Measurements from ENCODE around the gene BCAS1. TPM values are rescaled to one million over a fixed set of nuclear protein-coding genes. Genes with fewer than 3 reads are reported as not detected.

BCAS1 gene
- total and polyA plus RNA-seq, 2 donors (not counting 3 experiments of a cell fraction or from before 2014, with no cell fraction given), result not detected

DNA sequence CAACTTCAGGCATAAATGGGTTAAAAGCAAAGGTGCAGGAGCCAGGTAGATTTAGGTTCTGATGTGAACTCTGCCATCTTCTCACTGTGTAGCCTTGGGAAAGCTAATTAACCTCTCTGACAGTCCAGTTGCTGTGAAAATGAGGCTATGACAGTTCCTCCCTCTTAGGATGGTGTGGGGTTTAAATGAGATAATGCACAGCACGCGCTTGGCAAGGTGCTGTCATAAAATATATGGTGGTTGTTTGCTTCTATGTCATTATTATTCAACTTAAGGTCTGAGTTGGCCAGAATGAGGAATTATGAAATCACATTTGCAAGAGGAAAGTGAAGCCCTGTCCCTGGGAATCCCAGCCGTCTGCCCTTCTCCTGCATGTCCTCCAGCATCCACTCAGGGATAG lies 15.5 kb upstream of the BCAS1 start:
- Histone ChIP-seq H2AFZ (ENCODE audit: low read depth, low read length) (no peak overlapping the region), H3K4me1 (ENCODE audit: control insufficient read depth, extremely low read depth, insufficient read depth, low read length) (no peaks in the 10 kb centered on the region), H3K4me2 (ENCODE audit: insufficient read depth, low read length) (no peak overlapping the region), H3K9me3 (replicated peaks; ENCODE audit: control insufficient read depth, insufficient read depth, low read length) (no peaks in the 10 kb centered on the region), H3K9me1 (replicated peaks; ENCODE audit: control insufficient read depth, extremely low read depth, insufficient read depth, low read length) (no peaks in the 10 kb centered on the region), H3K27ac (ENCODE audit: insufficient read depth, low read depth, low read length) (no peak overlapping the region), H3K4me3 (replicated peaks in 1 of 3; ENCODE audit: insufficient read depth in 1 of 3, low read depth in 1 of 3, low read length in 3 of 3) (no peak overlapping the region), H4K20me1 (replicated peaks; ENCODE audit: control insufficient read depth, extremely low read depth, insufficient read depth, low read length) (no peaks in the 10 kb centered on the region), H3K79me2 (ENCODE audit: control insufficient read depth, insufficient read depth, low read length) (no peaks in the 10 kb centered on the region), H3K36me3 (ENCODE audit: control insufficient read depth in 2 of 2, extremely low read depth in 1 of 2, insufficient read depth in 2 of 2, low read length in 2 of 2) (no peaks in the 10 kb centered on the region), H3K27me3 (ENCODE audit: control insufficient read depth in 2 of 2, insufficient read depth in 2 of 2, low read length in 2 of 2) (no peaks in the 10 kb centered on the region), H3K9ac (replicated peaks; ENCODE audit: extremely low read depth, insufficient read depth, low read length) (no peak overlapping the region)
- dilution Hi-C loops (cut with MboI; ENCODE audit: extremely low pct_ligation_motif_present, low sequenced_read_pairs) (no loop called here), intact Hi-C loops (cut with micrococcal nuclease) (no loop called here)
- CTCF ChIA-PET, result no interaction called here
- BruUV-seq (replicated peaks), result no TSS peak
- TF ChIP-seq, protein P1, sequence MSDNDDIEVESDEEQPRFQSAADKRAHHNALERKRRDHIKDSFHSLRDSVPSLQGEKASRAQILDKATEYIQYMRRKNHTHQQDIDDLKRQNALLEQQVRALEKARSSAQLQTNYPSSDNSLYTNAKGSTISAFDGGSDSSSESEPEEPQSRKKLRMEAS (IDR thresholded peaks at IDR 0.05; ENCODE audit: insufficient read depth, insufficient read length), result no peak
- TF ChIP-seq POLR2AphosphoS5 (IDR thresholded peaks at IDR 0.05; ENCODE audit: insufficient read depth, low read depth, low read length), result no peak
- TF ChIP-seq, protein P2, sequence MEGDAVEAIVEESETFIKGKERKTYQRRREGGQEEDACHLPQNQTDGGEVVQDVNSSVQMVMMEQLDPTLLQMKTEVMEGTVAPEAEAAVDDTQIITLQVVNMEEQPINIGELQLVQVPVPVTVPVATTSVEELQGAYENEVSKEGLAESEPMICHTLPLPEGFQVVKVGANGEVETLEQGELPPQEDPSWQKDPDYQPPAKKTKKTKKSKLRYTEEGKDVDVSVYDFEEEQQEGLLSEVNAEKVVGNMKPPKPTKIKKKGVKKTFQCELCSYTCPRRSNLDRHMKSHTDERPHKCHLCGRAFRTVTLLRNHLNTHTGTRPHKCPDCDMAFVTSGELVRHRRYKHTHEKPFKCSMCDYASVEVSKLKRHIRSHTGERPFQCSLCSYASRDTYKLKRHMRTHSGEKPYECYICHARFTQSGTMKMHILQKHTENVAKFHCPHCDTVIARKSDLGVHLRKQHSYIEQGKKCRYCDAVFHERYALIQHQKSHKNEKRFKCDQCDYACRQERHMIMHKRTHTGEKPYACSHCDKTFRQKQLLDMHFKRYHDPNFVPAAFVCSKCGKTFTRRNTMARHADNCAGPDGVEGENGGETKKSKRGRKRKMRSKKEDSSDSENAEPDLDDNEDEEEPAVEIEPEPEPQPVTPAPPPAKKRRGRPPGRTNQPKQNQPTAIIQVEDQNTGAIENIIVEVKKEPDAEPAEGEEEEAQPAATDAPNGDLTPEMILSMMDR (IDR thresholded peaks at IDR 0.05; ENCODE audit: extremely low read depth in 1 of 2, insufficient read depth in 1 of 2, low read depth in 1 of 2, low read length in 2 of 2), result no peak
- FAIRE-seq (no peak), DNase-seq (ENCODE audit: low read depth, low spot score) (no peak)
- POLR2A ChIA-PET, result no interaction called here

DNA sequence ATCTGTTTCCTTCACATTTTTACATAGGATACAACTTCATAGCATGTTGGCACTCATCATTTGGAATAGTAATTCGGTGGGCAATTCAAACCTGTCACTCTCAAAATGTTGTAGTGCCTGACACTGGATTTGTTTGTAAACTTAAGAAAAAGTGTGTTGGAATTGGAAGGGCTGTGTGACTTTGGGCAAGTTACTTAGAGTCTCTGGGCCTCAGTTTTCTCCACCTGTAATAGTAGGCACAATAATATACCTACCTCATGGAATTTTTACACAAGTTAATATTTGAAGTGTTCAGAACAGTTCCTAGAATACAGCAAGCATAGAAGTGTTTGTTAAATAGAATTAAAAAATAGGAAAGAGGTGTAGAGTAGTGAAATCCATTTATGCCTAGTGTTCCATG lies 15.0 kb upstream of the BCAS1 start:
- Histone ChIP-seq H3K9me1 (replicated peaks; ENCODE audit: control insufficient read depth, extremely low read depth, insufficient read depth, low read length) (no peaks in the 10 kb centered on the region), H3K27ac (ENCODE audit: insufficient read depth, low read depth, low read length) (no peak overlapping the region), H3K79me2 (ENCODE audit: control insufficient read depth, insufficient read depth, low read length) (no peaks in the 10 kb centered on the region), H3K4me1 (ENCODE audit: control insufficient read depth, extremely low read depth, insufficient read depth, low read length) (no peaks in the 10 kb centered on the region), H2AFZ (ENCODE audit: low read depth, low read length) (no peak overlapping the region), H4K20me1 (replicated peaks; ENCODE audit: control insufficient read depth, extremely low read depth, insufficient read depth, low read length) (no peaks in the 10 kb centered on the region), H3K4me3 (replicated peaks in 1 of 3; ENCODE audit: insufficient read depth in 1 of 3, low read depth in 1 of 3, low read length in 3 of 3) (no peak overlapping the region), H3K9ac (replicated peaks; ENCODE audit: extremely low read depth, insufficient read depth, low read length) (no peak overlapping the region), H3K36me3 (ENCODE audit: control insufficient read depth in 2 of 2, extremely low read depth in 1 of 2, insufficient read depth in 2 of 2, low read length in 2 of 2) (no peaks in the 10 kb centered on the region), H3K4me2 (ENCODE audit: insufficient read depth, low read length) (no peak overlapping the region), H3K9me3 (replicated peaks; ENCODE audit: control insufficient read depth, insufficient read depth, low read length) (no peaks in the 10 kb centered on the region), H3K27me3 (ENCODE audit: control insufficient read depth in 2 of 2, insufficient read depth in 2 of 2, low read length in 2 of 2) (no peaks in the 10 kb centered on the region)
- ChIA-PET CTCF (interaction anchor here (1.0 kb wide), 1 partner anchor 18 kb away, joined by 5 read pairs; no protein-coding TSS in a partner anchor), POLR2A (no interaction called here)
- intact Hi-C loops (cut with micrococcal nuclease) (no loop called here), dilution Hi-C loops (cut with MboI; ENCODE audit: extremely low pct_ligation_motif_present, low sequenced_read_pairs) (no loop called here)
- DNase-seq (ENCODE audit: low read depth, low spot score) (no peak), FAIRE-seq (no peak)
- TF ChIP-seq JUN (IDR thresholded peaks at IDR 0.05; ENCODE audit: borderline replicate concordance, insufficient read depth, insufficient read length, low read depth), result no peak
- TF ChIP-seq POLR2A (IDR thresholded peaks at IDR 0.05; ENCODE audit: low read depth, low read length), result no peak
- no peak for TF ChIP-seq POLR2AphosphoS5 (IDR thresholded peaks at IDR 0.05; ENCODE audit: insufficient read depth, low read depth, low read length)
- BruUV-seq (replicated peaks), result no TSS peak
